Muscle of leg (tissue), 11 donors: ENCODE measurements around the gene ZNF490. TPM values are rescaled to one million over a fixed set of nuclear protein-coding genes. Genes with fewer than 3 reads are reported as not detected.
"Not testable (repeated sequence)": the region's sequence is repeated elsewhere in the genome, so short reads cannot be mapped to it uniquely, and the experiment has no call there.

ENCODE experiments used
- DNase-seq: peaks from one replicate; pipeline ENCODE4 v3.0.0; 2013
- H3K27ac ChIP-seq: one replicate; pipeline ENCODE4 v1.5.1; 2013; ENCODE audit warnings: mild to moderate bottlenecking, low read length, control low read depth
- H3K27me3 ChIP-seq: one replicate; pipeline ENCODE4 v1.6.1; 2013; ENCODE audit warnings: low read length; ENCODE audit not compliant: control insufficient read depth, insufficient read depth
- H3K36me3 ChIP-seq: one replicate; pipeline ENCODE4 v1.6.1; 2013; ENCODE audit warnings: low read length; ENCODE audit not compliant: control insufficient read depth, insufficient read depth
- H3K4me1 ChIP-seq: one replicate; pipeline ENCODE4 v1.6.1; 2013; ENCODE audit warnings: low read length; ENCODE audit not compliant: control insufficient read depth, insufficient read depth
- H3K4me3 ChIP-seq: one replicate; pipeline ENCODE4 v1.5.1; 2013; ENCODE audit warnings: low read length, control low read depth
- H3K9me3 ChIP-seq: replicated peaks from 2 replicates; pipeline ENCODE4 v1.6.1; 2013; ENCODE audit warnings: low read depth, low read length; ENCODE audit not compliant: control insufficient read depth
- WGBS: methylation state at CpG from one replicate; pipeline ENCODE4 v1.1.5; 2013; ENCODE audit warnings: missing lambda C conversion rate; ENCODE audit not compliant: insufficient coverage; 5-methylcytosine and 5-hydroxymethylcytosine counted together
- polyA plus RNA-seq, 8 donors: library from polyadenylated mRNA; unstranded; fragments of 120-200 nt; gene quantifications; one replicate each; pipeline versions ENCODE4 v1.2.1 to v1.2.3, GENCODE V29; 2013; ENCODE audit warnings: inconsistent platforms in 1 of 8, low replicate concordance in 1 of 8; ENCODE audit not compliant: insufficient read length in 8 of 8, insufficient read depth in 1 of 8
- total RNA-seq: library from RNA; stranded (reverse); fragments of 120-200 nt; gene quantifications from one replicate; pipeline ENCODE4 v1.2.4, GENCODE V29; 2013

Gene ZNF490
- total and polyA plus RNA-seq, 9 donors, result 1.6 to 4.8 (median 2.5) TPM

DNA sequence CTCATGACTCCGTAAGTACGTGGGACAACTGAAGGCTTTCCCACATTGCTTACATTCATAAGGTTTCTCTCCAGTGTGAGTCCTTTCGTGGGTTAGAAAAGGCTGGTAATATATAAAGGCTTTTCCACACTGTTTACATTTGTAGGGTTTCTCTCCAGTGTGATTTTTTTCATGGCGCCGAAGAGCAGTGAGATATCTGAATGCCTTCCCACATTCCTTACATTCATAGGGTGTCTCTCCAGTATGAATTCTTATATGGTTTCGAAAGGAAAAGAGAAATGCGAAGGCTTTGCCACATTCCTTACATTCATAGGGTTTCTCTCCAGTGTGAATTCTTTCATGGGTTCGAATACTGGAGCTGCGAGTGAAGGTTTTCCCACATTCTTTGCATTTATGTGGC lies 29.5 kb downstream of the ZNF490 start:
- Histone ChIP-seq H3K9me3 (peaks cover 20% of the 10 kb centered on the region), H3K27me3 (no peaks in the 10 kb centered on the region), H3K36me3 (peaks cover 40% of the 10 kb centered on the region), H3K4me3 (no peak overlapping the region), H3K27ac (no peak overlapping the region), H3K4me1 (no peaks in the 10 kb centered on the region)
- no peak for DNase-seq
- no CpG with 5 or more reads among the region's 9 CpGs for WGBS

DNA sequence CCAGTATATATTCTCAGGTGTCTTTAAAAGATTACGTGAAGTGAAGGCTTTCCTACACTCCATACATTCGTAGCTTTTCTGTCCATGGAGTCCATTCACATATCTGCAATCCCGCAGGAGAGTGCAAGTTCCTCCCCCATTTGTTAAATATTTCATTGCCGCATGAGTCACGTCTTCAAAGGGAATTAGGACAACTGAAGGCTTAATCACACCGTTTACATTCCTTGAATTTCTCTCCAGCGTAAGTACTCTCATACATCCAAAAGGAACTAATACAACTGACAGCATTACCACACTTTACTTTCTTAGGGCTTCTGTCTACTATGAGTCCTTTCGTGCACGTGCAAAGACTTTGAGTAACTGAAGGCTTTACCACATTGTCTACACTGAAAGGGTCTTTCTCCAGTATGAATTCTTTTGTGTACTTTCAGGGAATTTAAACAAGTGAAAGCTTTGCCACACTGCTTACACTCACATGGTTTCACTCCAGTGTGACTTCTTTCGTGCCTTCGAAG lies 30.4 kb downstream of the ZNF490 start:
- Histone ChIP-seq H3K4me3 (no peak overlapping the region), H3K27ac (no peak overlapping the region), H3K9me3 (peaks cover 20% of the 10 kb centered on the region), H3K36me3 (peaks cover 40% of the 10 kb centered on the region), H3K27me3 (no peaks in the 10 kb centered on the region), H3K4me1 (no peaks in the 10 kb centered on the region)
- DNase-seq, result no peak
- WGBS, result 93% methylated on average over 6 of the region's 11 CpGs

DNA sequence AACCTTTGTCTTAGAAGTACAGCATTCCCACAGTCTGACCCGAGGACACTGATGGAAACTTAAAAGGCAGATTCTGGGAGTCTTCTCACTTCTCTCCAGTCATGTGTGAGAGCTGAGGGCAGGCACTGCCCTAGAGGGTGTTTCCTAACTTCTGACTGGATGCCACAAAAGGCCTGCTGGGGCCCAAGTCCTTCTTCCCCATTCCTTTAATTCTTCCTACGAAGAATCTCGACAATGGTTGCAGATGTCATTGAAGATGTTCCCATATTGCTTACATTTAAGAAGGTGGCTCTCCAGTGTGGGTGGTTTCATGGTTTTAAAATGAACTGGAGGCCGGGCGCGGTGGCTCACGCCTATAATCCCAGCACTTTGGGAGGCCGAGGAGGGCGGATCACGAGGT lies 32.0 kb downstream of the ZNF490 start:
- WGBS, result no CpG with 5 or more reads among the region's 10 CpGs
- Histone ChIP-seq H3K27ac (no peak overlapping the region), H3K27me3 (no peaks in the 10 kb centered on the region), H3K9me3 (peaks cover 20% of the 10 kb centered on the region), H3K4me3 (no peak overlapping the region), H3K4me1 (no peaks in the 10 kb centered on the region), H3K36me3 (peaks cover 40% of the 10 kb centered on the region)
- no peak for DNase-seq

DNA sequence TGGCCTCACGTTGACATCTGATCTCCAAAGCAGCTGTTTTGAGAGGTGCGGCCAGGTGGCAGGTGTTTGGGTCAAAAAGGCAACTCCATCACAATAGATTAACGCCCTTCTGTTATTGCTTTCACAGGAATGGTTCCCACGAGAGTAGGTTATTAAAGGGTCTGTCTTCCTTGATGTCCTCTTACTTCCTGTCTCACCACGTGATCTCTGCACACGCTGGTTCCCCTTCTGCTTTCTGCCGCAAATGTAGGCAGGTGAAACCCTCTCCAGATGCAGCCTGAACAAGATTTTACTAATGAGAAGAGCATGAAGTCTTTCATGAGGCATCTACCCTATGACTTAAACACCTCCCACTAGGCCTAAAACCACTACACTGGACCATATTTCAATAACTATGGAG lies 36.6 kb downstream of the ZNF490 start:
- WGBS, result 13% methylated on average over 2 of the region's 7 CpGs
- no peak for DNase-seq
- Histone ChIP-seq H3K4me3 (no peak overlapping the region), H3K27me3 (no peaks in the 10 kb centered on the region), H3K27ac (no peak overlapping the region), H3K4me1 (no peaks in the 10 kb centered on the region), H3K9me3 (no peaks in the 10 kb centered on the region), H3K36me3 (peaks cover 12% of the 10 kb centered on the region)

DNA sequence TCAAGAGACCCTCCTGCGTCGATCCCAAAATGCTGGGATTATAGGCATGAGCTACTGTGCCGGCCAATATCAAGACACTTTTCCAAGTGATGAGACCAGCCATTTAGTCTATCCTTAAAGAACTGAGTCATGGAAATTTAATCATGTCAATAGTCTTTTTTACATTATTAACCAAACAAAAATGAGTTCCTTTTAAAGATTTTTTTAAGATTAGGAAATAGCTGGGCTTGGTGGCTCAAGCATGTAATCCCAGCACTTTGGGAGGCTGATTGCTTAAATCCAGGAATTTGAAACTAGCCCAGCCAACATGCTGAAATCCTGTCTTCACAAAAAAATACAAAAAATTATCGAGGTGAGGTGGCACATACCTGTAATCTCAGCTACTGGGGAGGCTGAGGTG lies 42.7 kb downstream of the ZNF490 start:
- Histone ChIP-seq H3K27me3 (no peaks in the 10 kb centered on the region), H3K4me1 (no peaks in the 10 kb centered on the region), H3K36me3 (no peaks in the 10 kb centered on the region), H3K27ac (no peak overlapping the region), H3K4me3 (no peak overlapping the region), H3K9me3 (no peaks in the 10 kb centered on the region)
- 96% methylated on average over 3 of the region's 4 CpGs for WGBS
- DNase-seq, result no peak

DNA sequence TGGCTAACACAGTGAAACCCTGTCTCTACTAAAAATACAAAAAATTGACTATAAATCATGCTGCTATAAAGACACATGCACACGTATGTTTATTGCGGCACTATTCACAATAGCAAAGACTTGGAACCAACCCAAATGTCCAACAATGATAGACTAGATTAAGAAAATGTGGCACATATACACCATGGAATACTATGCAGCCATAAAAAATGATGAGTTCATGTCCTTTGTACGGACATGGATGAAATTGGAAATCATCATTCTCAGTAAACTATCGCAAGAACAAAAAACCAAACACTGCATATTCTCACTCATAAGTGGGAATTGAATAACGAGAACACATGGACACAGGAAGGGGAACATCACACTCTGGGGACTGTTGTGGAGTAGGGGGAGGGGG lies 44.2 kb downstream of the ZNF490 start:
- no CpG with 5 or more reads among the region's 5 CpGs for WGBS
- not testable (repeated sequence) for H3K4me1 ChIP-seq, H3K36me3 ChIP-seq, H3K9me3 ChIP-seq, H3K4me3 ChIP-seq, DNase-seq, H3K27me3 ChIP-seq, H3K27ac ChIP-seq

DNA sequence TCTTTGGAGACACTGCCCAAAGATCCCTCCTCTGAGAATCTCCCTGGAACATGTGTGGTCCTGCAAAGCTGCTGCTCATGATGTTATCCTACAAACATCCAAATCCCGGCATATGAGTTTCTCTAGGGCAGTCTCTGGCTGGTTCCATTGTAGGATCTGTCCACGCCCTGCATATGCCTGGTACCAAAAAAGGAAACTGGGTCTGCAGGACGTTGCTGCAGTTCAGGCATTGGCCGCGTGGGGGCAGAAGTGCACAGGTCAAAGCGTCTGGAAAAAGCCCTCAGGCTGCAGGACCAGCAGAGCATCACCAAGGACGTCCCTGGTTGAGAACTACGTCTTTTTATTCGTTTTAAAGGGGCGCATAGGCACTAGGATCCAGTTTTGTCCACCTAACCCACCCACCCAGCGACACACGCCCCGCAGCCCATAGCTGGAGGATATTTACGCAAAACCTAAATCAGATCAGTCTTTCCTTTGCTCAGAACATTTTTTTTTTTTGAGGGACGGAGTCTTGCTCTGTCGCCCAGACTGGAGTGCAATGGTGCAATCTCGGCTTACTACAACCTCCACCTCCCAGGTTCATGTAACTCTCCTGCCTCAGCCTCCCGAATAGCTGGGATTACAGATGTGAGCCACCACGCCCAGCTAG lies 46.5 kb downstream of the ZNF490 start:
- Histone ChIP-seq H3K27ac (no peak overlapping the region), H3K9me3 (no peaks in the 10 kb centered on the region), H3K27me3 (no peaks in the 10 kb centered on the region), H3K4me1 (no peaks in the 10 kb centered on the region), H3K4me3 (no peak overlapping the region), H3K36me3 (no peaks in the 10 kb centered on the region)
- peak; percentile 83 for DNase-seq
- WGBS, result 19% methylated on average over 16 of the region's 19 CpGs

DNA sequence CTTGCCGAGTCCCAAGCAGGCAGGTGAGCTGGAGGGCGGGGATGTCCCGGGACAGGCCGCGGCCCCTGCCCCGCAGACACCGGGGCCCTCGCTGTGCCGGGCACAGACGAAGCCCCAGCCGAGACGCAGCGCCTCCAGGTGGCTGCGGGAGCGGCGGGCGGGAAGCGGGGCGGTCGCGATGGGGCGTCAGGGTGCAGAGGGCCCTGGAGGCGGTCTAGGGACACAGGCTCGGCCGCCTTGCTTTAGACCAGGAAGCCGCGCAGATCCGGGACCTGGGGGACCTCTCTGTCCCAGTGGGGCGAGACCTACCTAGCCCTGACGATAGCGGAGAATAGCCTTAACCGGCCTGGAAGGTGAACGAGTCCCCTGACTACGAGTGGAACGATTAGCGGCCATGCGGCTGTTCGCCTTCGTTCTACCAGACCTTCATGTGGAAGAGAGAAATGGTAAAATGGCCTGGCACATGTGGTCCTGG lies 55.1 kb downstream of the ZNF490 start:
- Histone ChIP-seq H3K27ac (no peak overlapping the region), H3K36me3 (no peaks in the 10 kb centered on the region), H3K9me3 (no peaks in the 10 kb centered on the region), H3K27me3 (peaks cover 5% of the 10 kb centered on the region), H3K4me3 (no peak overlapping the region), H3K4me1 (peaks cover 8% of the 10 kb centered on the region)
- 23% methylated on average over 35 of the region's 39 CpGs for WGBS
- DNase-seq, result no peak

DNA sequence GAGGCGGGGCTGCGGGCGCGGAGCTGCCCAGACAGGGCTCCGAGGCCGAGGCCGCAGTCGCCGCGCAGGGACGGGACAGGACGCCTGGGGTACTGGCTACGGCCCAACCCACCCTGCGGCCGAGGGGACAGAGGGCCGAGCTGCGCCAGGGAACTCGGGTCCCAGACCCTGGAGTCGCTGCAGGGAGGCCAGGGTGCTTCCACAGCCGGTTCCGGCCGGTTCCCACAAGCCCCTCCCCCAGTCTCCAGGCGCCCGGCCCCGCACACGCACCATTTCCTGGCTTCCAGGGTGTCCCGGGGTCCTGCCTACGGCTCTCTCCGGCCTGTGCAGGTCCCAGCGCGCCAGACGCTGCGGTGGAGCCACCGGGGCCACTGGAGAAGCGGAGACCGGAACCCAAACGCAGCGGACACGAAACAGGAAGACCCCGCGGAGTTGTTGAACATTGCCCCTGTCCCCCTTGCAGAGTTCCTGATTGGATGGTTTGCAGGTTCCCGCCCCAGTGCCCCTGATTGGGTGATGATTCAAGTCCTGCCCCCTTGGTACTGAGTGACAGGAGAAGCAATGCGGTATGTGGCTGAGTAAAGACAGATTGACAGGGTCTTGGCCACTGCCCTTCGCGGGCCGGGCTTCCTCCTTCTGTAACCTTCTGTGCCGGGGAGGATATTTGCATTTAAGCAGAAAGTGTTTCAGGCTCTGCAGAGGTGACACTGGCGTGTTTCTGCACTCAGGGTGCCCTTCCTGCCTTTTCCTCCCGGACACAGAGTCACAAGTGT lies 59.4 kb downstream of the ZNF490 start, which contains the start of gene ZNF564:
Gene ZNF564, minus strand, starts transcription at position 423 of the 773 bp plus-strand sequence. Its CDS starts 150 bp downstream, at position 273.
- peaks cover 21% of the 10 kb centered on the region for H3K4me1 ChIP-seq
- peaks cover 3% of the 10 kb centered on the region for H3K9me3 ChIP-seq
- peak; percentile 100 for DNase-seq
- peaks cover 5% of the 10 kb centered on the region for H3K27me3 ChIP-seq
- 0% methylated on average over 47 of the region's 49 CpGs for WGBS
- H3K36me3 ChIP-seq, result peaks cover 12% of the 10 kb centered on the region
- peak within 1 kb of the TSS; percentile 67 for H3K4me3 ChIP-seq
- H3K27ac ChIP-seq, result peak within 1 kb of the TSS; percentile 96

DNA sequence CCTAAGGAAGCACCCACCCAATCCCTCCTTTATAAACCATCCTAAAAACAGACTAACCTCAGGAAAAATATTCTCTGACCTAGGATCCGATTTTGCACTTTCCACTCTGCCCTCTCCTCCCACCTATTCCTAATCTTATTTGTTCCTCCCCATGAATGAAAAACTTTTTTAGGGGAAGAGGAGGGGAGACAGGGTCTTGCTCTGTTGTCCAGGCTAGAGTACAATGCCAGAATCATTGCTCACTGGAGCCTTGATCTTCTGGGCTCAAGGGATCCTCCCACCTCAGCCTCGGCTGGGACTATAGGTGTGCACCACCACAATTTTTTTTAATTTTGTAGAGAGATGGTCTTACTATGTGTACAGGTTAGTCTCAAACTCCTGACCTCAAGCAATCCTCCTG lies 63.7 kb downstream of the ZNF490 start:
- Histone ChIP-seq H3K4me1 (peaks cover 13% of the 10 kb centered on the region), H3K27me3 (no peaks in the 10 kb centered on the region), H3K27ac (no peak overlapping the region), H3K4me3 (no peak overlapping the region), H3K36me3 (peaks cover 22% of the 10 kb centered on the region), H3K9me3 (peaks cover 14% of the 10 kb centered on the region)
- no peak for DNase-seq
- no CpG with 5 or more reads among the region's 2 CpGs for WGBS
